Neural progenitor cell (in vitro differentiated cells): Measurements from ENCODE around the gene DMAC2L. TPM values are rescaled to one million over a fixed set of nuclear protein-coding genes. Genes with fewer than 3 reads are reported as not detected.

Experiments
- DNase-seq: peaks from one replicate; pipeline ENCODE4 v3.0.0-alpha.2; 2016; ENCODE audit warnings: low spot score
- H2AFZ ChIP-seq: fragments of 200-600 bp; sonication (generic); replicated peaks from 2 replicates; pipeline ENCODE4 v1.6.1; 2016; ENCODE audit warnings: antibody characterized with exemption
- H3F3A ChIP-seq: fragments of 200-600 bp; sonication (generic); 2 replicates; pipeline ENCODE4 v1.6.1; 2016; ENCODE audit warnings: antibody characterized with exemption, low read depth
- H3K27ac ChIP-seq: fragments of 200-600 bp; sonication (generic); 2 replicates; pipeline ENCODE4 v1.5.1; 2016; ENCODE audit warnings: mild to moderate bottlenecking
- H3K27me3 ChIP-seq: fragments of 200-600 bp; sonication (generic); 2 replicates; pipeline ENCODE4 v1.6.1; 2016; ENCODE audit warnings: mild to moderate bottlenecking, moderate library complexity
- H3K36me3 ChIP-seq: fragments of 200-600 bp; sonication (generic); 2 replicates; pipeline ENCODE4 v1.5.1; 2016
- H3K4me1 ChIP-seq: fragments of 200-600 bp; sonication (generic); 2 replicates; pipeline ENCODE4 v1.6.1; 2016; ENCODE audit warnings: mixed run types
- H3K4me2 ChIP-seq: fragments of 200-600 bp; sonication (generic); 2 replicates; pipeline ENCODE4 v1.6.1; 2016
- H3K4me3 ChIP-seq: fragments of 200-600 bp; sonication (generic); 2 replicates; pipeline ENCODE4 v1.5.1; 2016
- H3K79me2 ChIP-seq: fragments of 200-600 bp; sonication (generic); 2 replicates; pipeline ENCODE4 v1.6.1; 2016; ENCODE audit warnings: low read depth
- H3K9ac ChIP-seq: fragments of 200-600 bp; sonication (generic); 2 replicates; pipeline ENCODE4 v1.6.1; 2016
- H3K9me3 ChIP-seq: fragments of 200-600 bp; sonication (generic); 2 replicates; pipeline ENCODE4 v1.5.1; 2016; ENCODE audit warnings: low read depth
- H4K20me1 ChIP-seq: fragments of 200-600 bp; sonication (generic); 2 replicates; pipeline ENCODE4 v1.6.1; 2016; ENCODE audit warnings: low read depth
- H3K27ac Mint-ChIP-seq: 3 replicates; pipeline ENCODE4 v1.8.0; 2021; ENCODE audit warnings: mixed read lengths
- H3K27me3 Mint-ChIP-seq: 2 replicates; pipeline ENCODE4 v1.8.0; 2022; ENCODE audit warnings: low read depth, mild to moderate bottlenecking, inconsistent platforms, moderate library complexity, mixed read lengths; ENCODE audit not compliant: insufficient read depth
- H3K36me3 Mint-ChIP-seq: 3 replicates; pipeline ENCODE4 v1.8.0; 2021; ENCODE audit warnings: mixed read lengths
- H3K4me1 Mint-ChIP-seq: 3 replicates; pipeline ENCODE4 v1.8.0; 2021; ENCODE audit warnings: mixed read lengths
- H3K4me3 Mint-ChIP-seq: 3 replicates; pipeline ENCODE4 v1.8.0; 2021; ENCODE audit warnings: mild to moderate bottlenecking, moderate library complexity, mixed read lengths
- H3K9me3 Mint-ChIP-seq: 3 replicates; pipeline ENCODE4 v1.8.0; 2020; ENCODE audit warnings: mixed read lengths
- CTCF ChIP-seq: fragments of 200-600 bp; sonication (generic); IDR thresholded peaks from 2 replicates; pipeline ENCODE4 v1.5.1; 2017; ENCODE audit warnings: antibody characterized with exemption, mild to moderate bottlenecking
- EZH2 ChIP-seq: fragments of 200-600 bp; sonication (generic); IDR thresholded peaks from 2 replicates; pipeline ENCODE4 v1.6.1; 2017; ENCODE audit warnings: antibody characterized with exemption, mild to moderate bottlenecking, moderate library complexity
- EZH2phosphoT487 ChIP-seq: fragments of 200-600 bp; sonication (generic); IDR thresholded peaks from 2 replicates; pipeline ENCODE4 v1.6.1; 2017; ENCODE audit warnings: antibody characterized with exemption
- total RNA-seq: library from RNA; depleted of rRNA; stranded (reverse); fragments of >200 nt; gene quantifications from 2 replicates; pipeline ENCODE4 v1.2.3, GENCODE V29; 2015; ENCODE audit warnings: low replicate concordance

Gene DMAC2L
- total RNA-seq, 1 donor from 2014 or later, result 17.6 TPM

- H4K20me1 ChIP-seq, result no peaks in the 10 kb centered on the region
- H2AFZ ChIP-seq, result no peak overlapping the region
- H3K9ac ChIP-seq, result no peak overlapping the region
- Mint-ChIP-seq H3K27me3 (no peaks in the 10 kb centered on the region), H3K36me3 (no peaks in the 10 kb centered on the region), H3K4me3 (no peak overlapping the region), H3K27ac (no peak overlapping the region), H3K9me3 (no peaks in the 10 kb centered on the region), H3K4me1 (no peaks in the 10 kb centered on the region)
- H3K27ac ChIP-seq, result no peak overlapping the region
- H3F3A ChIP-seq, result no peaks in the 10 kb centered on the region
- H3K36me3 ChIP-seq, result no peaks in the 10 kb centered on the region
- no peaks in the 10 kb centered on the region for H3K79me2 ChIP-seq
- no peak for DNase-seq
- H3K27me3 ChIP-seq, result no peaks in the 10 kb centered on the region
- no peaks in the 10 kb centered on the region for H3K9me3 ChIP-seq
- H3K4me1 ChIP-seq, result no peaks in the 10 kb centered on the region
- TF ChIP-seq EZH2phosphoT487 (no peak), CTCF (no peak), EZH2 (no peak)
- no peak overlapping the region for H3K4me2 ChIP-seq
- H3K4me3 ChIP-seq, result no peak overlapping the region
Measured at GRCh38 chr14:50366115-50366514, 54.0 kb downstream of the DMAC2L start.

GRCh38 chr14:50366589-50366988 lies 54.5 kb downstream of the DMAC2L start:
- H2AFZ ChIP-seq, result no peak overlapping the region
- no peaks in the 10 kb centered on the region for H3F3A ChIP-seq
- Mint-ChIP-seq H3K27ac (no peak overlapping the region), H3K27me3 (no peaks in the 10 kb centered on the region), H3K4me3 (no peak overlapping the region), H3K36me3 (no peaks in the 10 kb centered on the region), H3K9me3 (no peaks in the 10 kb centered on the region), H3K4me1 (no peaks in the 10 kb centered on the region)
- H3K9me3 ChIP-seq, result no peaks in the 10 kb centered on the region
- no peaks in the 10 kb centered on the region for H4K20me1 ChIP-seq
- H3K79me2 ChIP-seq, result no peaks in the 10 kb centered on the region
- H3K4me1 ChIP-seq, result no peaks in the 10 kb centered on the region
- no peaks in the 10 kb centered on the region for H3K27me3 ChIP-seq
- H3K27ac ChIP-seq, result no peak overlapping the region
- H3K9ac ChIP-seq, result no peak overlapping the region
- no peaks in the 10 kb centered on the region for H3K36me3 ChIP-seq
- no peak overlapping the region for H3K4me2 ChIP-seq
- no peak overlapping the region for H3K4me3 ChIP-seq
- no peak for DNase-seq
- no peak for TF ChIP-seq CTCF
- TF ChIP-seq EZH2, result no peak
- TF ChIP-seq EZH2phosphoT487, result no peak

- no peak overlapping the region for H3K27ac ChIP-seq
- no peaks in the 10 kb centered on the region for H3K4me1 Mint-ChIP-seq
- H3K9me3 Mint-ChIP-seq, result no peaks in the 10 kb centered on the region
- no peak for TF ChIP-seq EZH2phosphoT487
- TF ChIP-seq CTCF, result no peak
- no peak for TF ChIP-seq EZH2
- H3K9me3 ChIP-seq, result no peaks in the 10 kb centered on the region
- H4K20me1 ChIP-seq, result no peaks in the 10 kb centered on the region
- no peaks in the 10 kb centered on the region for H3K79me2 ChIP-seq
- no peak for DNase-seq
- no peaks in the 10 kb centered on the region for H3K36me3 Mint-ChIP-seq
- H3K4me2 ChIP-seq, result no peak overlapping the region
- no peaks in the 10 kb centered on the region for H3K27me3 Mint-ChIP-seq
- no peak overlapping the region for H2AFZ ChIP-seq
- H3K36me3 ChIP-seq, result no peaks in the 10 kb centered on the region
- H3K27ac Mint-ChIP-seq, result no peak overlapping the region
- peaks cover 3% of the 10 kb centered on the region for H3F3A ChIP-seq
- peaks cover 2% of the 10 kb centered on the region for H3K4me1 ChIP-seq
- H3K9ac ChIP-seq, result no peak overlapping the region
- H3K27me3 ChIP-seq, result no peaks in the 10 kb centered on the region
- H3K4me3 ChIP-seq, result no peak overlapping the region
- H3K4me3 Mint-ChIP-seq, result no peak overlapping the region
Measured at GRCh38 chr14:50371546-50371945, 59.4 kb downstream of the DMAC2L start.
